Measurements from ENCODE around the gene C3orf62.

The C3orf62 gene

DNA sequence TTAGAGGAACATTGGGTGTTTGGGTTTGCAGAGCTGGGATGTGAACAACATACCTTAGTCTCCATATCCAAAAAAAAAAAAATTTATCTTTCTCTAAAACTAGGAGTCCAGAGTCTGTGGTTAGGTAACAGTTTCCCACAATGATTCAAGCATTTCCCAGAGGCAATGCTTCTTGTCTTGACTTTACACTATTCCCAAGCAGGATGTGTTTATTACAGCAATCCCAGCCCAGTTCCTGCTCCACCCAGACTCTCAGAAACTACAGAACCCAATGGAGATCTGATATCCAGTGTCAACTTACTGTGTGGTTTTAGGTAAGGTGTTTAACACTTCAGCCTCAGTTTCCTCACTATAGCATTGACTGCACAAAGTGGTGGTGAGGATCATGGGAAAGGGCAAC lies 2.3 kb upstream of the C3orf62 start:
- TF ChIP-seq FOXP2 (optimal IDR thresholded peaks at IDR 0.05; ENCODE audit: borderline replicate concordance, extremely low read depth, extremely low read length, insufficient read depth) (no peak), POLR2AphosphoS5 (IDR thresholded peaks at IDR 0.05; ENCODE audit: low read depth, low read length) (no peak), SIN3A (IDR thresholded peaks at IDR 0.05; ENCODE audit: borderline replicate concordance, insufficient read depth, low read length) (no peak), TAF1 (IDR thresholded peaks at IDR 0.05; ENCODE audit: borderline replicate concordance, insufficient read depth, low read length) (no peak)
- TF ChIP-seq, protein P1, sequence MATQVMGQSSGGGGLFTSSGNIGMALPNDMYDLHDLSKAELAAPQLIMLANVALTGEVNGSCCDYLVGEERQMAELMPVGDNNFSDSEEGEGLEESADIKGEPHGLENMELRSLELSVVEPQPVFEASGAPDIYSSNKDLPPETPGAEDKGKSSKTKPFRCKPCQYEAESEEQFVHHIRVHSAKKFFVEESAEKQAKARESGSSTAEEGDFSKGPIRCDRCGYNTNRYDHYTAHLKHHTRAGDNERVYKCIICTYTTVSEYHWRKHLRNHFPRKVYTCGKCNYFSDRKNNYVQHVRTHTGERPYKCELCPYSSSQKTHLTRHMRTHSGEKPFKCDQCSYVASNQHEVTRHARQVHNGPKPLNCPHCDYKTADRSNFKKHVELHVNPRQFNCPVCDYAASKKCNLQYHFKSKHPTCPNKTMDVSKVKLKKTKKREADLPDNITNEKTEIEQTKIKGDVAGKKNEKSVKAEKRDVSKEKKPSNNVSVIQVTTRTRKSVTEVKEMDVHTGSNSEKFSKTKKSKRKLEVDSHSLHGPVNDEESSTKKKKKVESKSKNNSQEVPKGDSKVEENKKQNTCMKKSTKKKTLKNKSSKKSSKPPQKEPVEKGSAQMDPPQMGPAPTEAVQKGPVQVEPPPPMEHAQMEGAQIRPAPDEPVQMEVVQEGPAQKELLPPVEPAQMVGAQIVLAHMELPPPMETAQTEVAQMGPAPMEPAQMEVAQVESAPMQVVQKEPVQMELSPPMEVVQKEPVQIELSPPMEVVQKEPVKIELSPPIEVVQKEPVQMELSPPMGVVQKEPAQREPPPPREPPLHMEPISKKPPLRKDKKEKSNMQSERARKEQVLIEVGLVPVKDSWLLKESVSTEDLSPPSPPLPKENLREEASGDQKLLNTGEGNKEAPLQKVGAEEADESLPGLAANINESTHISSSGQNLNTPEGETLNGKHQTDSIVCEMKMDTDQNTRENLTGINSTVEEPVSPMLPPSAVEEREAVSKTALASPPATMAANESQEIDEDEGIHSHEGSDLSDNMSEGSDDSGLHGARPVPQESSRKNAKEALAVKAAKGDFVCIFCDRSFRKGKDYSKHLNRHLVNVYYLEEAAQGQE (IDR thresholded peaks at IDR 0.05; ENCODE audit: insufficient read depth in 1 of 2, low read depth in 2 of 2, low read length in 2 of 2) = no peak

GRCh38 chr3:49278548-49278947 lies 1.5 kb upstream of the C3orf62 start:
- TF ChIP-seq SIN3A (IDR thresholded peaks at IDR 0.05; ENCODE audit: borderline replicate concordance, insufficient read depth, low read length) (no peak), TAF1 (IDR thresholded peaks at IDR 0.05; ENCODE audit: borderline replicate concordance, insufficient read depth, low read length) (no peak), POLR2AphosphoS5 (IDR thresholded peaks at IDR 0.05; ENCODE audit: low read depth, low read length) (no peak), FOXP2 (optimal IDR thresholded peaks at IDR 0.05; ENCODE audit: borderline replicate concordance, extremely low read depth, extremely low read length, insufficient read depth) (no peak)
- TF ChIP-seq, protein P1 (IDR thresholded peaks at IDR 0.05; ENCODE audit: insufficient read depth in 1 of 2, low read depth in 2 of 2, low read length in 2 of 2) = no peak

DNA sequence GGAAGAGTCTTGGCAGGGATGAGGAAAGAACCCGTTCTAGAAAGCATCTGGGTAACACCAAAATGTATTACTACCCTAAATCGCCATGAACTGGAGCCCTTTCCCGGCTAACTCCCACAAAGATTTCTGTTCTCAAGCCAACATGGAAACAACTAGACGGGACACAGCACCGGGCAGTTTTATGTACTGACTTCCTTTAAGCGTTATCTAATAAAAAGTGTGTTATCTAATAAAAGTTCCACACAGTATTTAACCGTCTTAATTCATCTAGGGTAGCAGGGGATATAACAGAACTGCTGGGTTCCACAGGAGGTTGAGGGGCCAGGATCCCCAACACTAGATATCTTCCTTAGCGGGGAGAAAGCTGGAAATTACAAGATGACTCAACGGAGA lies 347 bp upstream of the C3orf62 start:
- TF ChIP-seq SIN3A (IDR thresholded peaks at IDR 0.05; ENCODE audit: borderline replicate concordance, insufficient read depth, low read length) (no peak), POLR2AphosphoS5 (IDR thresholded peaks at IDR 0.05; ENCODE audit: low read depth, low read length) (no peak), FOXP2 (optimal IDR thresholded peaks at IDR 0.05; ENCODE audit: borderline replicate concordance, extremely low read depth, extremely low read length, insufficient read depth) (no peak), TAF1 (IDR thresholded peaks at IDR 0.05; ENCODE audit: borderline replicate concordance, insufficient read depth, low read length) (no peak)
- TF ChIP-seq, protein P1 (IDR thresholded peaks at IDR 0.05; ENCODE audit: insufficient read depth in 1 of 2, low read depth in 2 of 2, low read length in 2 of 2) = no peak

DNA sequence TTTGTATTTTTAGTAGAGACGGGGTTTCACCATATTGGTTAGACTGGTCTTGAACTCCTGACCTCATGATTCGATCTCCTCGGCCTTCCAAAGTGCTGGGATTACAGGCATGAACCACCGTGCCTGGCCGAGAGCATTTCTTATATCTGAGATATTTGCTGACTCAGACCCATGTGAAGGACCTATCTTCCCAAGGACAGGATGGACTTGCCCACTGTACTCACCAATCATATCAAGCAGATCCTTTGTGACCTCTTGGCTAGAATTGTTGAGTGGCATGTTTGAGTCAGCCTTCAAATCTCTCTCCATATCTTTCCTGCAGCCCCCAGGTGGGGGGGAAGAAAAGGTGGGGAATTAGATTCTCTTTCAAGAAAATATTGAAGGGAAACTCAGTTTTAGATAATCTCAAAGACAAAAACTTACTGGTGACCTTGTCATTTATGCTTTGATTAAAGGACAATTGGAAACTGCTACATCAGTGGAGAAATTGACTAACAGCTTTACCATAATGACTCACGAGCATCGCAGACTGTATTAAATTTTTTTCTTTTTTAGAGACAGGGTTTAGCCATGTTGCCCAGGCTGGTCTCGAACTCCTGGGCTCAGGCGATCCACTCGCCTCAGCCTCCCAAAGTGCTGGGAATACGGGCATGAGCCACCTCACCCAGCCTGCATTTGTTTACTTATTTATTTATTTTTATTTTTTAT lies 3.1 kb downstream of the C3orf62 start:
- TF ChIP-seq SIN3A (IDR thresholded peaks at IDR 0.05; ENCODE audit: borderline replicate concordance, insufficient read depth, low read length) (no peak), POLR2AphosphoS5 (IDR thresholded peaks at IDR 0.05; ENCODE audit: low read depth, low read length) (no peak), FOXP2 (optimal IDR thresholded peaks at IDR 0.05; ENCODE audit: borderline replicate concordance, extremely low read depth, extremely low read length, insufficient read depth) (no peak), TAF1 (IDR thresholded peaks at IDR 0.05; ENCODE audit: borderline replicate concordance, insufficient read depth, low read length) (no peak)
- TF ChIP-seq, protein P1 (IDR thresholded peaks at IDR 0.05; ENCODE audit: insufficient read depth in 1 of 2, low read depth in 2 of 2, low read length in 2 of 2) = no peak

All from PFSK-1 (cell line).